K562 (cell line): ENCODE data around the gene CCDC102B. TPM values are rescaled to one million over a fixed set of nuclear protein-coding genes. Genes with fewer than 3 reads are reported as not detected.

Experiments
- ATAC-seq: fragments of 200-7000 bp; cut with Tn5 transposase; 3 replicates; pipeline ENCODE4 v1.9.1; 2020; ENCODE audit warnings: moderate library complexity
- BruUV-seq: library from RNA; stranded (reverse); fragments of 400-500 nt; replicated peaks from 2 replicates; lab custom pipeline; 2021; lab: Mats Ljungman, UMichigan
- CTCF ChIA-PET: fragments of 300-600 bp; formaldehyde crosslinking; extraction: SDS; loops from one replicate; lab custom pipeline; 2021; ENCODE audit warnings: low intra/inter-chr PET ratio; lab: Yijun Ruan, JAX
- POLR2A ChIA-PET: fragments of 300-600, 350-650 bp; sonication (Branson Sonifier 250); formaldehyde crosslinking; extraction: SDS; loops from one replicate; lab custom pipeline; 2021; ENCODE audit warnings: antibody characterized with exemption, inconsistent platforms; lab: Yijun Ruan, JAX
- DNase-seq, 4 experiments: peaks; one replicate each; pipeline versions ENCODE4 v3.0.0 to v3.0.0-alpha.2; 2011 to 2018; ENCODE audit warnings: low spot score in 3 of 4, mixed read lengths in 3 of 4; ENCODE audit errors: extremely low read depth in 1 of 4
- FAIRE-seq: peaks from 2 replicates; lab custom pipeline; 2011; peaks lifted over from hg19 to GRCh38; lab: Jason Lieb, UNC
- H2AFZ ChIP-seq: 2 replicates; pipeline ENCODE4 v1.6.0; 2011; ENCODE audit warnings: low read depth, low read length, control low read depth, inconsistent platforms
- H3K27ac ChIP-seq: fragments of 200-600 bp; 3 replicates; pipeline ENCODE4 v1.8.0; 2011; ENCODE audit warnings: low read depth, mild to moderate bottlenecking, control low read depth, inconsistent platforms, low read length, moderate library complexity, mixed read lengths; ENCODE audit errors: extremely low read depth
- H3K27me3 ChIP-seq, 2 experiments: fragments of 300-600 bp in 1 of 2; 2 replicates in 1 of 2; 3 replicates in 1 of 2; pipeline versions ENCODE4 v1.6.0 to v1.8.0; 2011; ENCODE audit warnings: inconsistent platforms in 2 of 2, low read length in 2 of 2, mild to moderate bottlenecking in 1 of 2, mixed read lengths in 1 of 2, moderate library complexity in 1 of 2; ENCODE audit not compliant: control insufficient read depth in 2 of 2, insufficient read depth in 2 of 2
- H3K36me3 ChIP-seq: fragments of 300-600 bp; 3 replicates; pipeline ENCODE4 v1.8.0; 2011; ENCODE audit warnings: mild to moderate bottlenecking, low read length, inconsistent platforms; ENCODE audit not compliant: control insufficient read depth, insufficient read depth
- H3K4me1 ChIP-seq, 2 experiments: fragments of 200-600 bp in 1 of 2; replicated peaks in 1 of 2; 2 replicates in 1 of 2; 3 replicates in 1 of 2; pipeline versions ENCODE4 v1.5.1 to v1.8.0; 2011; ENCODE audit warnings: inconsistent platforms in 2 of 2, low read length in 2 of 2, mild to moderate bottlenecking in 1 of 2, mixed read lengths in 1 of 2, moderate library complexity in 1 of 2; ENCODE audit not compliant: control insufficient read depth in 2 of 2, insufficient read depth in 2 of 2
- H3K4me2 ChIP-seq: 2 replicates; pipeline ENCODE4 v1.6.1; 2011; ENCODE audit warnings: low read length, control low read depth, inconsistent platforms, mixed read lengths; ENCODE audit not compliant: insufficient read depth
- H3K4me3 ChIP-seq: fragments of 200-600 bp; sonication (generic), shearing (Covaris generic); 2 replicates; pipeline ENCODE4 v1.5.1; 2016; ENCODE audit warnings: control low read depth, inconsistent platforms
- H3K79me2 ChIP-seq: fragments of 200-600 bp; 3 replicates; pipeline ENCODE4 v1.8.0; 2011; ENCODE audit warnings: low read length, inconsistent platforms; ENCODE audit not compliant: control insufficient read depth, insufficient read depth
- H3K9ac ChIP-seq, 2 experiments: 2 replicates each; pipeline versions ENCODE4 v1.6.0 to v1.6.1; 2011; ENCODE audit warnings: low read depth in 2 of 2, low read length in 2 of 2, control low read depth in 1 of 2, inconsistent platforms in 1 of 2, mild to moderate bottlenecking in 1 of 2, mixed read lengths in 1 of 2; ENCODE audit not compliant: insufficient read depth in 1 of 2
- H3K9me1 ChIP-seq: one replicate; pipeline ENCODE4 v1.6.0; 2011; ENCODE audit warnings: inconsistent platforms, mild to moderate bottlenecking, low read length, moderate library complexity; ENCODE audit not compliant: control insufficient read depth, insufficient read depth
- H3K9me3 ChIP-seq: replicated peaks from 2 replicates; pipeline ENCODE4 v1.5.1; 2011; ENCODE audit warnings: low read depth, low read length, inconsistent platforms; ENCODE audit not compliant: control insufficient read depth, insufficient read depth
- H4K20me1 ChIP-seq: replicated peaks from 2 replicates; pipeline ENCODE4 v1.6.1; 2011; ENCODE audit warnings: low read length, inconsistent platforms, mixed read lengths; ENCODE audit not compliant: control insufficient read depth, insufficient read depth
- DMBX1 ChIP-seq: fragments of 250-450 bp; sonication (Bioruptor Pico); IDR thresholded peaks from 2 replicates; pipeline ENCODE4 v1.8.0; 2022; ENCODE audit warnings: inconsistent platforms, mild to moderate bottlenecking, moderate library complexity, borderline replicate concordance
- ESRRB ChIP-seq: fragments of 250-450 bp; sonication (Bioruptor Pico); IDR thresholded peaks from 2 replicates; pipeline ENCODE4 v1.5.0; 2020; ENCODE audit warnings: mild to moderate bottlenecking, moderate library complexity, borderline replicate concordance
- MXI1 ChIP-seq: IDR thresholded peaks from 2 replicates; pipeline ENCODE4 v1.6.1; 2011; ENCODE audit warnings: low read depth, mild to moderate bottlenecking, improper control_type of control experiment, low read length
- PTRF ChIP-seq: fragments of 450-650 bp; IDR thresholded peaks from 2 replicates; pipeline ENCODE4 v1.6.1; 2016; ENCODE audit warnings: mild to moderate bottlenecking, missing genetic modification characterization, missing compliant biosample characterization
- SMAD2 ChIP-seq: fragments of 150-350 bp; IDR thresholded peaks from 2 replicates; pipeline ENCODE4 v1.6.1; 2014; ENCODE audit warnings: low read depth, mild to moderate bottlenecking, low read length
- SOX6 ChIP-seq: fragments of 450-650 bp; IDR thresholded peaks from 2 replicates; pipeline ENCODE4 v1.6.1; 2014; ENCODE audit warnings: mild to moderate bottlenecking
- SRSF9 ChIP-seq: fragments of 200-400 bp; formaldehyde crosslinking; IDR thresholded peaks from 2 replicates; pipeline ENCODE4 v1.6.1; 2017; ENCODE audit warnings: low read depth, low read length, borderline replicate concordance
- TRIM24 ChIP-seq, 2 experiments: fragments of 450-650 bp; IDR thresholded peaks; 2 replicates each; pipeline ENCODE4 v1.6.1; 2016
- ZNF175 ChIP-seq: fragments of 200-800 bp; sonication (Bioruptor generic); IDR thresholded peaks from 2 replicates; pipeline ENCODE4 v1.6.1; 2016; ENCODE audit warnings: low read depth, mild to moderate bottlenecking, missing genetic modification characterization, missing compliant biosample characterization
- in situ Hi-C: fragments of 300-500 bp; cut with MboI; formaldehyde crosslinking; loops from 4 replicates; pipeline ENCODE4 v1.15.0; 2018; ENCODE audit warnings: inconsistent platforms, mixed read lengths
- intact Hi-C: fragments of 100-400 bp; cut with micrococcal nuclease; formaldehyde crosslinking; loops from 2 replicates; pipeline ENCODE4 v1.14.2; 2022
- polyA plus RNA-seq, 8 experiments: library from polyadenylated mRNA; depleted of rRNA in 4 of 8; stranded (reverse) in 5 of 8; unstranded in 3 of 8; fragments of >200 nt; fragmentation: Nextera tagmentation in 2 of 8; fragmentation: Illumina TruSeq in 1 of 8; extraction: Ambion mirVana in 2 of 8; extraction: Trizol in 1 of 8; gene quantifications; 2 replicates each; pipeline versions ENCODE4 v1.2.1 to v1.2.3, GENCODE V29; 2011 to 2014; ENCODE audit warnings: inconsistent platforms in 1 of 8, missing spikeins in 1 of 8
- total RNA-seq, 7 experiments: library from RNA; depleted of rRNA in 6 of 7; stranded (reverse); fragments of >200 nt in 6 of 7; fragmentation: Illumina TruSeq in 2 of 7; extraction: Trizol in 2 of 7; gene quantifications; 2 replicates each; pipeline versions ENCODE4 v1.2.1 to v1.2.3, GENCODE V29; 2011 to 2021; ENCODE audit warnings: low replicate concordance in 1 of 7
- TF ChIP-seq, protein P1 (sequence below), 3 experiments: fragments of 200-800 bp in 1 of 3; fragments of 250-450 bp in 1 of 3; fragments of 450-650 bp in 1 of 3; sonication (Bioruptor Pico) in 1 of 3; sonication (Bioruptor generic) in 1 of 3; formaldehyde crosslinking in 1 of 3; IDR thresholded peaks; 2 replicates each; pipeline versions ENCODE4 v1.6.1 to v1.8.0; 2016 to 2022; ENCODE audit warnings: mild to moderate bottlenecking in 2 of 3, missing genetic modification characterization in 2 of 3, missing compliant biosample characterization in 1 of 3, moderate library complexity in 1 of 3
- TF ChIP-seq, protein P2 (sequence below): fragments of 450-650 bp; formaldehyde crosslinking; IDR thresholded peaks from 2 replicates; pipeline ENCODE4 v1.4.0; 2020; ENCODE audit warnings: mild to moderate bottlenecking, moderate library complexity
- TF ChIP-seq, protein P3 (sequence below): fragments of 450-650 bp; IDR thresholded peaks from 2 replicates; pipeline ENCODE4 v1.6.1; 2016; ENCODE audit warnings: mild to moderate bottlenecking

The CCDC102B gene
- total and polyA plus RNA-seq, 9 of the 15 experiments (the other 6 are each of a cell fraction or from before 2014, with no cell fraction given) = 0.18 to 1.5 (median 0.73) TPM

DNA sequence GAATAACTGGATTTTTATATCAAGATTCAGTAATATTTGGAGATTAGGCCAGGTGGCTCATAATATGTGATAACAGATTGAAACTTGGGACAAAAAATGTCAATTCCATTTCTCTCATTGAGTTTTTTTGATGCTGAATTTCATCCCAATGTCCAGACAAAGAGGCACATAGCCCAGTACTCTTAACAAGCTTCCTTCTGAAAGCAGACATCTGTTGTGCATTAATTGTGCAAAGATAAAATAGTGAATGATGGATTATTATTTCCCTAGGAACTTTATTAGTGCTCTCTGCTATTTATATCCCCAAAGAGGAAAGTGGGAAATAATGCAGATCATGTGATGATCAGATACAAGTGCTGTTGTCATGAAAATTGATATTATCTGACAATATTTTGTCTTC lies 234.1 kb downstream of the CCDC102B start:
- no peak for TF ChIP-seq PTRF (tag)
- no peak for TF ChIP-seq SOX6
- TF ChIP-seq SRSF9 = no peak
- TF ChIP-seq, protein P1, sequence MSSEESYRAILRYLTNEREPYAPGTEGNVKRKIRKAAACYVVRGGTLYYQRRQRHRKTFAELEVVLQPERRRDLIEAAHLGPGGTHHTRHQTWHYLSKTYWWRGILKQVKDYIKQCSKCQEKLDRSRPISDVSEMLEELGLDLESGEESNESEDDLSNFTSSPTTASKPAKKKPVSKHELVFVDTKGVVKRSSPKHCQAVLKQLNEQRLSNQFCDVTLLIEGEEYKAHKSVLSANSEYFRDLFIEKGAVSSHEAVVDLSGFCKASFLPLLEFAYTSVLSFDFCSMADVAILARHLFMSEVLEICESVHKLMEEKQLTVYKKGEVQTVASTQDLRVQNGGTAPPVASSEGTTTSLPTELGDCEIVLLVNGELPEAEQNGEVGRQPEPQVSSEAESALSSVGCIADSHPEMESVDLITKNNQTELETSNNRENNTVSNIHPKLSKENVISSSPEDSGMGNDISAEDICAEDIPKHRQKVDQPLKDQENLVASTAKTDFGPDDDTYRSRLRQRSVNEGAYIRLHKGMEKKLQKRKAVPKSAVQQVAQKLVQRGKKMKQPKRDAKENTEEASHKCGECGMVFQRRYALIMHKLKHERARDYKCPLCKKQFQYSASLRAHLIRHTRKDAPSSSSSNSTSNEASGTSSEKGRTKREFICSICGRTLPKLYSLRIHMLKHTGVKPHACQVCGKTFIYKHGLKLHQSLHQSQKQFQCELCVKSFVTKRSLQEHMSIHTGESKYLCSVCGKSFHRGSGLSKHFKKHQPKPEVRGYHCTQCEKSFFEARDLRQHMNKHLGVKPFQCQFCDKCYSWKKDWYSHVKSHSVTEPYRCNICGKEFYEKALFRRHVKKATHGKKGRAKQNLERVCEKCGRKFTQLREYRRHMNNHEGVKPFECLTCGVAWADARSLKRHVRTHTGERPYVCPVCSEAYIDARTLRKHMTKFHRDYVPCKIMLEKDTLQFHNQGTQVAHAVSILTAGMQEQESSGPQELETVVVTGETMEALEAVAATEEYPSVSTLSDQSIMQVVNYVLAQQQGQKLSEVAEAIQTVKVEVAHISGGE (CRISPR knock-in tag; IDR thresholded peaks at IDR 0.05) = no peak
- TF ChIP-seq, protein P2, sequence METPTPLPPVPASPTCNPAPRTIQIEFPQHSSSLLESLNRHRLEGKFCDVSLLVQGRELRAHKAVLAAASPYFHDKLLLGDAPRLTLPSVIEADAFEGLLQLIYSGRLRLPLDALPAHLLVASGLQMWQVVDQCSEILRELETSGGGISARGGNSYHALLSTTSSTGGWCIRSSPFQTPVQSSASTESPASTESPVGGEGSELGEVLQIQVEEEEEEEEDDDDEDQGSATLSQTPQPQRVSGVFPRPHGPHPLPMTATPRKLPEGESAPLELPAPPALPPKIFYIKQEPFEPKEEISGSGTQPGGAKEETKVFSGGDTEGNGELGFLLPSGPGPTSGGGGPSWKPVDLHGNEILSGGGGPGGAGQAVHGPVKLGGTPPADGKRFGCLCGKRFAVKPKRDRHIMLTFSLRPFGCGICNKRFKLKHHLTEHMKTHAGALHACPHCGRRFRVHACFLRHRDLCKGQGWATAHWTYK = no peak
- TF ChIP-seq DMBX1 (CRISPR knock-in tag) = no peak
- TF ChIP-seq TRIM24 (IDR thresholded peaks at IDR 0.05) = no peak
- no peak for TF ChIP-seq SMAD2
- no peak for TF ChIP-seq MXI1
- TF ChIP-seq ZNF175 = no peak
- no peak for TF ChIP-seq ESRRB (CRISPR knock-in tag)
- TF ChIP-seq, protein P3, sequence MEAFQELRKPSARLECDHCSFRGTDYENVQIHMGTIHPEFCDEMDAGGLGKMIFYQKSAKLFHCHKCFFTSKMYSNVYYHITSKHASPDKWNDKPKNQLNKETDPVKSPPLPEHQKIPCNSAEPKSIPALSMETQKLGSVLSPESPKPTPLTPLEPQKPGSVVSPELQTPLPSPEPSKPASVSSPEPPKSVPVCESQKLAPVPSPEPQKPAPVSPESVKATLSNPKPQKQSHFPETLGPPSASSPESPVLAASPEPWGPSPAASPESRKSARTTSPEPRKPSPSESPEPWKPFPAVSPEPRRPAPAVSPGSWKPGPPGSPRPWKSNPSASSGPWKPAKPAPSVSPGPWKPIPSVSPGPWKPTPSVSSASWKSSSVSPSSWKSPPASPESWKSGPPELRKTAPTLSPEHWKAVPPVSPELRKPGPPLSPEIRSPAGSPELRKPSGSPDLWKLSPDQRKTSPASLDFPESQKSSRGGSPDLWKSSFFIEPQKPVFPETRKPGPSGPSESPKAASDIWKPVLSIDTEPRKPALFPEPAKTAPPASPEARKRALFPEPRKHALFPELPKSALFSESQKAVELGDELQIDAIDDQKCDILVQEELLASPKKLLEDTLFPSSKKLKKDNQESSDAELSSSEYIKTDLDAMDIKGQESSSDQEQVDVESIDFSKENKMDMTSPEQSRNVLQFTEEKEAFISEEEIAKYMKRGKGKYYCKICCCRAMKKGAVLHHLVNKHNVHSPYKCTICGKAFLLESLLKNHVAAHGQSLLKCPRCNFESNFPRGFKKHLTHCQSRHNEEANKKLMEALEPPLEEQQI = no peak
- Histone ChIP-seq H4K20me1 (no peaks in the 10 kb centered on the region), H3K79me2 (no peaks in the 10 kb centered on the region), H3K4me3 (no peak overlapping the region), H3K27ac (no peak overlapping the region), H3K4me1 (no peaks in the 10 kb centered on the region), H3K9me1 (no peaks in the 10 kb centered on the region), H3K9me3 (no peaks in the 10 kb centered on the region), H3K9ac (no peak overlapping the region), H2AFZ (no peak overlapping the region), H3K36me3 (no peaks in the 10 kb centered on the region), H3K27me3 (no peaks in the 10 kb centered on the region), H3K4me2 (no peak overlapping the region)
- ATAC-seq (no peak), FAIRE-seq (no peak), DNase-seq (no peak)
- in situ Hi-C loops = no loop called here
- BruUV-seq = no TSS peak
- ChIA-PET POLR2A (no interaction called here), CTCF (no interaction called here)
- intact Hi-C loops = no loop called here
